ENCODE data around the gene DCUN1D2.

Gene DCUN1D2

DNA sequence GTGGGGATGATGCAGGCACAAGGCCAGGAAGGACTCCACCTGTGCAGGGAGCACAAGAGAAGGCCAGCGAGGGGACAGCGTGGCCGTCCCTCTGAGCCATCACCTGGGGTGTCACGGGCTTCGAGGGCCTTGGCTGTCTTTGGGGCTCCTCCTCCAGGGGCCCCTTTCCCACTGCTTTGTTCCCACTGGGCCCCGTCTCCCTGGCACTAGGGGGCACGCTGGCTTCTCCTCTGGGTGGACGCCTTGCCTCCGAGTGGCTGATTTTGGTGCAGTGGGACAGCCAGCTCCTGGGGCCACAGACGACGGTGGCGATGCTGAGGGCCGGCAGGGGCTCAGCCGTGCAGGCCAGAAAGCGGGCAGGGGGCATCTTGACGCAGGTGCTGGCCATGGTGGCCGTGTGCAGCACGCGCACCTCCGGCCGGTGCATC, 83.4 kb downstream of the DCUN1D2 start:
- DNase-seq (ENCODE audit: low spot score), result no peak

DNA sequence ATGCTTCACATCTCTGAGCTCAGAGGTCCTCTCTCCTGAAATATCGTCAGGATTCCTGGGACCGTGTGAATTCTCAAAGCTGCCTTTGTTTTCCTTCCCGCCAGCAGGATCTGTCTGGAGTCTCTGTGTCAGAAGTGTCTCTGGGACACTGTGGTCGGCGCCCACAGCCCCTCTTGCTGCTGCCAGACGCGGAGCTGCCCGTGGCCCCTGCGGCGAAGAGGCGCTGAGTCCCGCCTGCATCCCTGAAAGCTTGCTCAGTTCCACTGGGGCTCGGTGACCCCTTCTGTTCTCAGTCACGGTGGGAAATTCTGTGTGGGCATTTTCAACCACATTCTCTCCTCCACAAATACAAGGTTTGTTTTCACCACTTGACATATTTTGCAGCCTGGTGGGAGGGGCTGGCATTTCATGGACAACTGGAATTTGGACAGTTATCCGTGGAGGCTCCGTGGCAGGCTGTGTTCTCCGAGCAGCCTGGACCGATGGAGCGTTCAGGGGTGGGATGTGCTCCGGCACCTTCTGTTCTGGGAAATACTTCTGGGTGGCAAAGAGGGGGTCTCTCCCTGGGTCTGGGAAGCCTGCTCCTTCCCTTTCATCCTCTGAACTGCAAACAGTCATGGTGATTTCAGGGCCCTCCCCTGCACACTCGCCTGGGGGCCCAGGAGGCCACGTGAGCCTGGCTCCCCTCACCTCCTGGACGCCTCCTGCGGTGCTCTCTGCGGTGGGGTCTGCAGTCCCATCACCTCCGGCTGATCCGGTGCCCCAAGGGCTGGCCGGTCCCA, 84.0 kb downstream of the DCUN1D2 start:
- no peak for DNase-seq (ENCODE audit: low spot score)

Data from CD4-positive, alpha-beta T cell treated with Interleukin-6 at 100 ng/mL for 8 hours (primary cell).